Nephron progenitor cell (in vitro differentiated cells): ENCODE data around the gene RP9.

Experiments used
- DNase-seq: peaks from one replicate; pipeline ENCODE4 v3.0.0; 2021
- H3K27ac Mint-ChIP-seq: 2 replicates; pipeline ENCODE4 v1.8.0; 2021; ENCODE audit warnings: mild to moderate bottlenecking, moderate library complexity, mixed read lengths
- H3K27me3 Mint-ChIP-seq: 2 replicates; pipeline ENCODE4 v1.8.0; 2021; ENCODE audit warnings: mild to moderate bottlenecking, low read depth, mixed read lengths; ENCODE audit not compliant: poor library complexity
- H3K36me3 Mint-ChIP-seq: 2 replicates; pipeline ENCODE4 v1.8.0; 2021; ENCODE audit warnings: low read depth, mixed read lengths
- H3K4me1 Mint-ChIP-seq: 2 replicates; pipeline ENCODE4 v1.8.0; 2021; ENCODE audit warnings: mixed read lengths
- H3K4me3 Mint-ChIP-seq: 2 replicates; pipeline ENCODE4 v1.8.0; 2021; ENCODE audit warnings: mild to moderate bottlenecking, moderate library complexity, mixed read lengths
- H3K9me3 Mint-ChIP-seq: 2 replicates; pipeline ENCODE4 v1.8.0; 2021; ENCODE audit warnings: mild to moderate bottlenecking, moderate library complexity, mixed read lengths
- TF ChIP-seq, protein P1 (sequence below): fragments of 200-600 bp; sonication (generic); IDR thresholded peaks from 2 replicates; pipeline ENCODE4 v1.5.0; 2021; ENCODE audit warnings: antibody characterized with exemption

The RP9 gene

DNA sequence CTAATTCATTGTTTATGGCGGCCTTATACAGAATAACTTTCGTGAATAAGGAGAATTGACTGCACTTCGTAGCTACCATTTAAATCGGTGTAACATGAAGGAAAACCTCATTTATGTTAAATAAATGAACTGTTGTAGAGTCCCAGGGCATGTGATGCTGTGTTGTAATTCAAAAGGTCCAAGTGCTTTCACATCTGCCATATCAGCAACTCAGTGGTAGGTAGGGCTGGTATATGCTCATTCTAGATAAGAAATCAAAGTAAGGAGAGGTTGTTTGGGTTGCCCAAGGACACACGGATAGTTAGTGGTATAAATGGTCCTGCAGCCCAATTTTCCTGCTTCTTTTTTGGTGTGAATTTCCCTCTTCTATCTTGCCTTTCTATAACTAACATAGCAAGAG is 36.0 kb upstream of the RP9 start:
- H3K27me3 Mint-ChIP-seq = no peaks in the 10 kb centered on the region
- no peaks in the 10 kb centered on the region for H3K4me1 Mint-ChIP-seq
- peaks cover 24% of the 10 kb centered on the region for H3K9me3 Mint-ChIP-seq
- H3K4me3 Mint-ChIP-seq = no peak overlapping the region
- H3K36me3 Mint-ChIP-seq = peaks cover 16% of the 10 kb centered on the region
- no peak for DNase-seq
- H3K27ac Mint-ChIP-seq = no peak overlapping the region
- TF ChIP-seq, protein P1, sequence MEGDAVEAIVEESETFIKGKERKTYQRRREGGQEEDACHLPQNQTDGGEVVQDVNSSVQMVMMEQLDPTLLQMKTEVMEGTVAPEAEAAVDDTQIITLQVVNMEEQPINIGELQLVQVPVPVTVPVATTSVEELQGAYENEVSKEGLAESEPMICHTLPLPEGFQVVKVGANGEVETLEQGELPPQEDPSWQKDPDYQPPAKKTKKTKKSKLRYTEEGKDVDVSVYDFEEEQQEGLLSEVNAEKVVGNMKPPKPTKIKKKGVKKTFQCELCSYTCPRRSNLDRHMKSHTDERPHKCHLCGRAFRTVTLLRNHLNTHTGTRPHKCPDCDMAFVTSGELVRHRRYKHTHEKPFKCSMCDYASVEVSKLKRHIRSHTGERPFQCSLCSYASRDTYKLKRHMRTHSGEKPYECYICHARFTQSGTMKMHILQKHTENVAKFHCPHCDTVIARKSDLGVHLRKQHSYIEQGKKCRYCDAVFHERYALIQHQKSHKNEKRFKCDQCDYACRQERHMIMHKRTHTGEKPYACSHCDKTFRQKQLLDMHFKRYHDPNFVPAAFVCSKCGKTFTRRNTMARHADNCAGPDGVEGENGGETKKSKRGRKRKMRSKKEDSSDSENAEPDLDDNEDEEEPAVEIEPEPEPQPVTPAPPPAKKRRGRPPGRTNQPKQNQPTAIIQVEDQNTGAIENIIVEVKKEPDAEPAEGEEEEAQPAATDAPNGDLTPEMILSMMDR = no peak

DNA sequence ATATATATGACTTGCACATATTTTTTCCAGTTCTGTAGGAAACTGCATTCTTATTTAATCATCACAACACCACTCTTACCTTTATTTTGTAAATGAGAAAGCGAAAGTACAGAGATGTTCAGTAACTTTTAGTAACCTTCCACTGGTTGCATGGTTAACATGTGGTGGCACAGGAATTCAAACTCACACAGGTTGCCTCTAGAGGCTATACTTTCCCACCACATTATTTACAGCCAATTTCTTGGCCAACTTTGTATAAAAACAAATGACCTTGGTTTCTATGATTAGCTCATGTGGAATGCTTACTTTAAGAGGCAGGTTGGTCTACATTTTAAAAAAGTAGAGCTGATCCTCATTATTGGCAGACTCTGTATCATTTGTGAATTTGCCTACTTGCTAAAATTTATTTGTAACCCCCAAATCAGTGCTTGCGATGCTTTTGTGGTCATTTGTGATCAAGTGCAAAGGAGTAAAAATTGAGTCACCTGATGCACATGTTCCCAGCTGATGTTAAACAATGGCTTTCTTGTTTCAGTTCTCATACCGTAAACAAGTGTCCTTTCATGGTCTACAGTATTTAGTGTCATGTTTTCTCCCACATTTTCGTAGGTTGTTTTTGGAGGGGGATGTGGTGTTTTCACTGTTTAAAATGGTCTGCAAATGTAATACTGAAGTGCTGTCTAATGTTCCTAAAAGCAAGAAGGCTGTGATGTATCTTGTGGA is 35.0 kb upstream of the RP9 start:
- TF ChIP-seq, protein P1 = no peak
- DNase-seq = no peak
- Mint-ChIP-seq H3K36me3 (peaks cover 16% of the 10 kb centered on the region), H3K4me1 (no peaks in the 10 kb centered on the region), H3K4me3 (no peak overlapping the region), H3K27ac (no peak overlapping the region), H3K27me3 (no peaks in the 10 kb centered on the region), H3K9me3 (peaks cover 26% of the 10 kb centered on the region)

DNA sequence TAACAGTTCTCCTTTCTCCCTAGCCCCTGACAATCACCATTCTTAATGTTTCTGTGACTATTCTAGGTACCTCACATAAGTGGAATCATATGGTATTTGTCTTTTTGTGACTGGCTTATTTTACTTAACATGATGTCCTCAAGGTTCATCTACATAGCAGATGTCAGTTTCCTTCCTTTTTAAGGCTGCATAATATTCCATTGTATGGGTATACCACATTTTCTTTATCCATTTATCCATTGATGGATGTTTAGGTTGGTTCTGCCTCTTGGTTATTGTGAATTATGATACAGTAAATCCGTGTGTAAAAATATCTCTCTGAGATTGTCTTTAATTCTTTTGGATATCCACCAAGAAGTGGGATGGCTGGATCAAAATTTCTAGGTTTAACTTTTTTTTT is 33.4 kb upstream of the RP9 start:
- DNase-seq = no peak
- no peaks in the 10 kb centered on the region for H3K27me3 Mint-ChIP-seq
- TF ChIP-seq, protein P1 = no peak
- H3K9me3 Mint-ChIP-seq = peaks cover 26% of the 10 kb centered on the region
- peaks cover 16% of the 10 kb centered on the region for H3K36me3 Mint-ChIP-seq
- H3K27ac Mint-ChIP-seq = no peak overlapping the region
- no peak overlapping the region for H3K4me3 Mint-ChIP-seq
- H3K4me1 Mint-ChIP-seq = no peaks in the 10 kb centered on the region

DNA sequence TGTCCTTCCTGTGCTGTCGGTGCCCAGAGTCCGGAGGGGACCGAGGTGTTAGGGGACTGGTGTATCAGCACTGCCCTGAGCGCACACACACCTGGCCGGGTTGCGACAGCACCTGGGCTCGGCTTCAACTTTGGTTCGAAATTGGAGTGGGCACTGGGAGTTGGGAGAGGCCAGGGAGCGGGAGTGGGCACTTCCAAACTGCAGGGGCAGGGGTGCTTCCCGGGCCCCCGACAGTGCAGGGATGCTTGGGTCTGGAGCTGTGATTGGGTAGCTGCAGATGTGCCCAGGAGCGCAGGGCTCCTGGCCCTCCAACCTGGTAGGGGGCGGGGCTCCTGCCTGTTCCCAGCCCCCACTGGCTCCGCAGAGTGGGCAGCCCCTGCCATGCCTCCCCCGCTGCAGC is 27.9 kb upstream of the RP9 start:
- Mint-ChIP-seq H3K27ac (no peak overlapping the region), H3K36me3 (peaks cover 11% of the 10 kb centered on the region), H3K4me1 (peaks cover 1% of the 10 kb centered on the region), H3K9me3 (peaks cover 25% of the 10 kb centered on the region), H3K27me3 (peaks cover 7% of the 10 kb centered on the region), H3K4me3 (no peak overlapping the region)
- TF ChIP-seq, protein P1 = no peak
- DNase-seq = no peak

DNA sequence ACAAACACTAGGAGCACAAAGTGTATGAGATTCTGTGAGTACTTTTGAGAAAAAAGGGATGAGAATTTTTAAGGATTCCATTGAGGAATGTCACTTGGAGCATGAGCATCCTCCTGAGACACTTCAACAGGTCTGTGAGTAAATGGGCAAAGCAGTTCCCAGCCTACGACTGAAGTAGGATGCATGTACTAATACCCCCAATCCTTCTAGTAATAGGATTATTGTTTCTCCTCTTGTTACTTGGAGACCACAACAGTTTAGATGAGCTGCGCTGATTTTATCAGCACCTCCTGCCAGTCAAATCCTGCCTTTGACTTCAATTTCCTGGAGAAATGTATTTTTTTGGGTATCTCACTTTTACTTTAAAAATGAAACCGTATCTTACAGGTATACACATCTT is 21.0 kb upstream of the RP9 start:
- TF ChIP-seq, protein P1 = no peak
- Mint-ChIP-seq H3K4me3 (peak overlapping the region; percentile 98), H3K36me3 (peaks cover 2% of the 10 kb centered on the region), H3K9me3 (peaks cover 9% of the 10 kb centered on the region), H3K27ac (peak overlapping the region; percentile 93), H3K27me3 (peaks cover 7% of the 10 kb centered on the region), H3K4me1 (peaks cover 24% of the 10 kb centered on the region)
- DNase-seq = no peak

DNA sequence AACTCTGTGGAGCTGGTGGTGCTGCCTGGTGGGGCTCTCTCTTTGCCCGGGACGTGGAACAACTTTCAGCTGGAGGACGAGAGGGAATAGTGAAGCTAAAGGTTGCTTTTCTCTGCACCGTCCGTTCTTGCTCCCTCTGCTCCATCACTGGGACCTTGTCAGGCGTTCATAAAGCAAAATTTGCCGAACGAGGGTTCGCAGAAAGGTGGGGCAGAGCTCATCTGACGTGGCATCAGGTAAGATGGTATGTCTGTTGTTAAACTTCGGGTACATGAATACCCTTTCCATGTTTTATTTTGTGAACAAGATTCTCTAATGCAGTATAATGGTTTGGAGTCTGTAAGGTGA is 20.6 kb upstream of the RP9 start:
- Mint-ChIP-seq H3K36me3 (no peaks in the 10 kb centered on the region), H3K4me3 (peak overlapping the region; percentile 98), H3K4me1 (peaks cover 24% of the 10 kb centered on the region), H3K27ac (peak overlapping the region; percentile 93), H3K9me3 (peaks cover 6% of the 10 kb centered on the region), H3K27me3 (peaks cover 7% of the 10 kb centered on the region)
- DNase-seq = no peak
- TF ChIP-seq, protein P1 = no peak
